GM12878 (cell line): ENCODE results near the gene GAB1. TPM values are rescaled to one million over a fixed set of nuclear protein-coding genes. Genes with fewer than 3 reads are reported as not detected.

Source experiments
- HDGF ChIP-seq: fragments of 450-650 bp; IDR thresholded peaks from 2 replicates; pipeline ENCODE4 v1.6.1; 2016; ENCODE audit warnings: antibody characterized with exemption
- MEF2B ChIP-seq: fragments of 450-650 bp; IDR thresholded peaks from 2 replicates; pipeline ENCODE4 v1.6.1; 2018; ENCODE audit warnings: mild to moderate bottlenecking, moderate library complexity; ENCODE audit not compliant: partially characterized antibody, poor library complexity, severe bottlenecking
- MLLT1 ChIP-seq: fragments of 450-650 bp; IDR thresholded peaks from 2 replicates; pipeline ENCODE4 v1.6.1; 2016; ENCODE audit warnings: mild to moderate bottlenecking
- RAD21 ChIP-seq: IDR thresholded peaks from 2 replicates; pipeline ENCODE4 v1.6.1; 2011; ENCODE audit warnings: mild to moderate bottlenecking, low read depth, low read length, moderate library complexity; ENCODE audit not compliant: insufficient read depth
- SP1 ChIP-seq: IDR thresholded peaks from one replicate; pipeline ENCODE4 v1.6.1; 2011; ENCODE audit warnings: low read depth, low read length
- TCF12 ChIP-seq: IDR thresholded peaks from 2 replicates; pipeline ENCODE4 v1.6.1; 2011; ENCODE audit warnings: low read depth, mild to moderate bottlenecking, low read length
- ZNF622 ChIP-seq: fragments of 450-650 bp; IDR thresholded peaks from 2 replicates; pipeline ENCODE4 v1.6.1; 2017; ENCODE audit warnings: mild to moderate bottlenecking, inconsistent platforms
- polyA plus RNA-seq, 11 experiments: library from polyadenylated mRNA; depleted of rRNA in 4 of 11; unstranded in 6 of 11; stranded (reverse) in 5 of 11; fragments of >200 nt; fragmentation: Nextera tagmentation in 4 of 11; fragmentation: Illumina TruSeq in 1 of 11; extraction: Ambion mirVana in 4 of 11; extraction: Trizol in 1 of 11; gene quantifications; 1 replicate in 1 of 11; 2 replicates in 10 of 11; pipeline versions ENCODE4 v1.2.1 to v1.2.3, GENCODE V29; 2011 to 2016; ENCODE audit warnings: inconsistent platforms in 2 of 11, missing spikeins in 2 of 11, low read depth in 1 of 11
- total RNA-seq, 4 experiments: library from RNA; depleted of rRNA in 3 of 4; stranded (reverse); fragments of >200 nt in 3 of 4; fragmentation: Illumina TruSeq in 1 of 4; extraction: Trizol in 1 of 4; gene quantifications; 2 replicates each; pipeline versions ENCODE4 v1.2.1 to v1.2.3, GENCODE V29; 2013 to 2021
- TF ChIP-seq, protein P1 (sequence below): fragments of 450-650 bp; IDR thresholded peaks from 2 replicates; pipeline ENCODE4 v1.6.1; 2017; ENCODE audit warnings: mild to moderate bottlenecking, moderate library complexity
- TF ChIP-seq, protein P2 (sequence below): IDR thresholded peaks from 2 replicates; pipeline ENCODE4 v1.6.1; 2012; ENCODE audit warnings: low read length, inconsistent platforms

The GAB1 gene
- total and polyA plus RNA-seq, 10 of the 15 experiments (the other 5 are each of a cell fraction or from before 2014, with no cell fraction given): 0.37 to 5.3 (median 3.2) TPM

DNA sequence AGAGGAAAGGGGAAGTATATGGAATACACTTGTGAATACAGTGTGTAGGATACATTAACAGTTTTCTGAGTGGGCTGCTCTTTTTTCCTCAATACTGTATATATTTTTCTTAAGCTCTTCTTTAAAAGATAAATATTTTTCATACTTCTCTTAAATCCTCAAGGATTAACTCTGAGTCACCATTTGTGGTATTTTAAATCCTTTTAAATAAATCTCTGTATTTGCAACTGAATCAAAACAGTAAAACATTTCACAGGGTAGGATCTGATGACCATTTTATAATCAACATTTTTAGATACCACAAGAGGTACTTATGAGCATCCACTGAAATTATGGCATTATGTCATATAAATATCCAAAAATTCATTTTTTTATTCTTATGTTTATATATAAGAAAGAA is 87.6 kb downstream of the GAB1 start (continued):
- TF ChIP-seq SP1 (no peak), ZNF622 (no peak), TCF12 (no peak), MEF2B (no peak), RAD21 (no peak), MLLT1 (no peak), HDGF (no peak)
- TF ChIP-seq, protein P1, sequence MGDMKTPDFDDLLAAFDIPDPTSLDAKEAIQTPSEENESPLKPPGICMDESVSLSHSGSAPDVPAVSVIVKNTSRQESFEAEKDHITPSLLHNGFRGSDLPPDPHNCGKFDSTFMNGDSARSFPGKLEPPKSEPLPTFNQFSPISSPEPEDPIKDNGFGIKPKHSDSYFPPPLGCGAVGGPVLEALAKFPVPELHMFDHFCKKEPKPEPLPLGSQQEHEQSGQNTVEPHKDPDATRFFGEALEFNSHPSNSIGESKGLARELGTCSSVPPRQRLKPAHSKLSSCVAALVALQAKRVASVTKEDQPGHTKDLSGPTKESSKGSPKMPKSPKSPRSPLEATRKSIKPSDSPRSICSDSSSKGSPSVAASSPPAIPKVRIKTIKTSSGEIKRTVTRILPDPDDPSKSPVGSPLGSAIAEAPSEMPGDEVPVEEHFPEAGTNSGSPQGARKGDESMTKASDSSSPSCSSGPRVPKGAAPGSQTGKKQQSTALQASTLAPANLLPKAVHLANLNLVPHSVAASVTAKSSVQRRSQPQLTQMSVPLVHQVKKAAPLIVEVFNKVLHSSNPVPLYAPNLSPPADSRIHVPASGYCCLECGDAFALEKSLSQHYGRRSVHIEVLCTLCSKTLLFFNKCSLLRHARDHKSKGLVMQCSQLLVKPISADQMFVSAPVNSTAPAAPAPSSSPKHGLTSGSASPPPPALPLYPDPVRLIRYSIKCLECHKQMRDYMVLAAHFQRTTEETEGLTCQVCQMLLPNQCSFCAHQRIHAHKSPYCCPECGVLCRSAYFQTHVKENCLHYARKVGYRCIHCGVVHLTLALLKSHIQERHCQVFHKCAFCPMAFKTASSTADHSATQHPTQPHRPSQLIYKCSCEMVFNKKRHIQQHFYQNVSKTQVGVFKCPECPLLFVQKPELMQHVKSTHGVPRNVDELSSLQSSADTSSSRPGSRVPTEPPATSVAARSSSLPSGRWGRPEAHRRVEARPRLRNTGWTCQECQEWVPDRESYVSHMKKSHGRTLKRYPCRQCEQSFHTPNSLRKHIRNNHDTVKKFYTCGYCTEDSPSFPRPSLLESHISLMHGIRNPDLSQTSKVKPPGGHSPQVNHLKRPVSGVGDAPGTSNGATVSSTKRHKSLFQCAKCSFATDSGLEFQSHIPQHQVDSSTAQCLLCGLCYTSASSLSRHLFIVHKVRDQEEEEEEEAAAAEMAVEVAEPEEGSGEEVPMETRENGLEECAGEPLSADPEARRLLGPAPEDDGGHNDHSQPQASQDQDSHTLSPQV: no peak
- TF ChIP-seq, protein P2, sequence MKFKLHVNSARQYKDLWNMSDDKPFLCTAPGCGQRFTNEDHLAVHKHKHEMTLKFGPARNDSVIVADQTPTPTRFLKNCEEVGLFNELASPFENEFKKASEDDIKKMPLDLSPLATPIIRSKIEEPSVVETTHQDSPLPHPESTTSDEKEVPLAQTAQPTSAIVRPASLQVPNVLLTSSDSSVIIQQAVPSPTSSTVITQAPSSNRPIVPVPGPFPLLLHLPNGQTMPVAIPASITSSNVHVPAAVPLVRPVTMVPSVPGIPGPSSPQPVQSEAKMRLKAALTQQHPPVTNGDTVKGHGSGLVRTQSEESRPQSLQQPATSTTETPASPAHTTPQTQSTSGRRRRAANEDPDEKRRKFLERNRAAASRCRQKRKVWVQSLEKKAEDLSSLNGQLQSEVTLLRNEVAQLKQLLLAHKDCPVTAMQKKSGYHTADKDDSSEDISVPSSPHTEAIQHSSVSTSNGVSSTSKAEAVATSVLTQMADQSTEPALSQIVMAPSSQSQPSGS: no peak
